NCI-H146 treated with DMSO at 0.1 percent for 48 hours (cell line): Measurements from ENCODE around the gene RNASE9.
"Not testable (repeated sequence)": the region's sequence is repeated elsewhere in the genome, so short reads cannot be mapped to it uniquely, and the experiment has no call there.

ENCODE experiments used
- DNase-seq: peaks from one replicate; lab custom pipeline; 2025; ENCODE audit not compliant: unreplicated experiment; lab: John Stamatoyannopoulos, UW

The RNASE9 gene

DNA sequence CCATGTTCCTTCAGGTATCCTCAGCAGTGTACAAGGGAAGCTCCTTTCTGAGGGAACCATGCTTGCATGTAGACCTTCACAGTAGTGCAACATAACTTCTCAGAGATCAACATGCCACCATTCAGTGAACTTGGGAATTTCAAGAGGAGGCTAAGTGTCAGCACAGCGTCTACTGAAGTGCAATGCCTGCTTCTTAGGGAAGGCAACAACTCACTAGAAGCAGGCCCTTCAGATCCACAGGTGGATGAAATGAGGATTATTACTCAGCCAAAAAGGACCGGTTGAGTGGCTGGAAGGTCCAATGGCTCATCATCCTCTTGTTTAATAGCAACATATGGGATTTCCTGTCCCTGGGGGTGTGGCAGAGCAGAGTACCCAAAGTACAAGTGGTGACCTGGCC lies 36.8 kb downstream of the RNASE9 start:
- DNase-seq, result no peak

DNA sequence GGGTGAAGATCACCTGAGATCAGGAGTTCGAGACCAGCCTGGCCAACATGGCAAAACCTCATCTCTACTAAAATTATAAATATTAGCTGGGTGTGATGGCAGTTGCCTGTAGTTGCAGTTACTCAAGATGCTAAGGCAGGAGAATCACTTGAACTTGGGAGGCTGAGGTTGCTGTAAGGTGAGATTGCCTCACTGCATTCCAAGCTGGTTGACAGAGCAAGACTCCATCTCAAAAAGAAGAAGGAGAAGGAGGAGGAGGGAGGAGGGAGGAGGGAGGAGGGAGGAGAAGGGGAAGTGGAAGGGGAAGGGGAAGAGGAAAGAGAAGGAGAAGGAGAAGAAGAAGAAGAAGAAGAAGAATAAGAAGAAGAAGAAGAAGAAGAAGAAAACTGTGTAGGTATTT lies 38.5 kb downstream of the RNASE9 start:
- DNase-seq, result no peak

GRCh38 chr14:20516921-20517320 lies 43.9 kb downstream of the RNASE9 start:
- DNase-seq, result no peak

GRCh38 chr14:20515846-20516245 lies 45.0 kb downstream of the RNASE9 start:
- no peak for DNase-seq

DNA sequence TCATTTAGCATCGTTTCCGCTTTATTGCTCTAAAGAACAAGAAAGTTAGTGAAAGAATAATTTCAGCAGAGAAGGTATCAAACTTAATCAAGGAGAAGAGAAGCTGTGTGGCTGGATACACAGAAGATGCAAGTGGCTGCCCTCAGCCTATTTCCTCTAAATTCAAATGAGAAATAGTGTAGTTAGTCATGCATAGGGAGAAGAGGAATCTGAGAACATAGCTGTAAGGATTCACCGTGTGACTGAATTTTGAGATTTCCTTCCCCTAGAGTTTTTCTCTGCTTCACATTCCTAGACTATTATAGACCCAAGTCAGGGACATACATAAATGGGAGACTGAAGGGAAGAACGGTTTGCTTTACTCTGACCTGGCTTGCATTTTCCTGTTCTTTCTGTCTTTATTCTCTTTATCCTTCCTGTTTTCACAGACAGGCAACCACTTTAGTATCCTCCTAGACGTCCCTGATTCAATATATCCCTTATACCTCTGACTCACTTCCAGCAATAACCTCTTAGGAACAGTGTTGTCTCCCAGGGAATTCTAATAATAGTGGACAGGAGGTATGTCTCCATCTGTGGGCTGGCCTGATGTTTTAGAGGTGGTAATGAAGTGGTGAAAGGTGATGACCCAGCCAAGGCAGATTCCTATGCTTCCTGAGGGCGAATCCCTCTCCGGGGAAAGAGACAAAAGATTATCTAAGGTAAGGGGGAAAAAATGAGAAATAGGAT lies 48.5 kb downstream of the RNASE9 start:
- no peak for DNase-seq

DNA sequence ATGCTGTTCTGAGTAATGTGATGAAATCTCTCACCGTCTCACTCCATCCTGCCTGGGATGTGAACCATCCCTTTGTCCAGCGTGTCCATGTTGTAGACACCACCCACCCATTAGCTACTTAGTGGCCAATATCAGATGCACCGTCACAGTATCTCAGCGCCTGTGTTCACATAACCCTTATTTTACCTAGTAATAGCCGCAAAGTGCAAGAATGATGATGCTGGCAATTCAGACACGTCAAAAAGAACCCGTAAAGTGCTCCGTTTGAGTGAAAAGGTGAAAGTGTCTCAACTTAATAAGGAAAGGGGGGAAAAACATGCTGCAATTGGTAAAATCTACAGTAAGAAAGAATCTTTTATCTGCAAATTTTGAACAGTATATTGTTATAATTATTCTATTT lies 52.5 kb downstream of the RNASE9 start:
- no peak for DNase-seq

- DNase-seq, result not testable (repeated sequence)
Measured at GRCh38 chr14:20507537-20507936, 53.3 kb downstream of the RNASE9 start.

DNA sequence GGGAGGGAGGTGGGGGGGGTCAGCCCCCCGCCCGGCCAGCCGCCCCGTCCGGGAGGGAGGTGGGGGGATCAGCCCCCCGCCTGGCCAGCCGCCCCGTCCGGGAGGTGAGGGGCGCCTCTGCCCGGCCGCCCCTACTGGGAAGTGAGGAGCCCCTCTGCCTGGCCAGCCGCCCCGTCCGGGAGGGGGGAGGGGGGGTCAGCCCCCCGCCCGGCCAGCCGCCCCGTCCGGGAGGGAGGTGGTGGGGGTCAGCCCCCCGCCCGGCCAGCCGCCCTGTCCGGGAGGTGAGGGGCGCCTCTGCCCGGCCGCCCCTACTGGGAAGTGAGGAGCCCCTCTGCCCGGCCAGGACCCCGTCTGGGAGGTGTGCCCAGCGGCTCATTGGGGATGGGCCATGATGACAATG lies 54.1 kb downstream of the RNASE9 start:
- DNase-seq, result not testable (repeated sequence)

GRCh38 chr14:20506276-20506675 lies 54.6 kb downstream of the RNASE9 start:
- DNase-seq, result not testable (repeated sequence)
